Heart left ventricle (tissue), 16 donors: Measurements from ENCODE around the gene CCPG1. TPM values are rescaled to one million over a fixed set of nuclear protein-coding genes. Genes with fewer than 3 reads are reported as not detected.

Source experiments
- ATAC-seq, 4 donors: fragments of 200-7000 bp; cut with Tn5 transposase; one replicate each; pipeline ENCODE4 v1.9.1; 2020 to 2022; ENCODE audit warnings: moderate library complexity in 4 of 4, mild to moderate bottlenecking in 3 of 4, moderate number of reproducible peaks in 1 of 4
- DNase-seq, 5 donors: peaks; one replicate each; pipeline ENCODE4 v3.0.0-alpha.2; 2020
- H3K27ac ChIP-seq, 12 donors: fragments of 200-600 bp; sonication (generic) in 4 of 12; one replicate each; pipeline versions ENCODE4 v1.5.0 to v1.8.0; 2016 to 2022; ENCODE audit warnings: mild to moderate bottlenecking in 2 of 12
- H3K27me3 ChIP-seq, 9 donors: fragments of 200-600 bp; sonication (generic) in 2 of 9; one replicate each; pipeline versions ENCODE4 v1.5.1 to v1.8.0; 2016 to 2022; ENCODE audit warnings: mild to moderate bottlenecking in 3 of 9
- H3K36me3 ChIP-seq, 9 donors: fragments of 200-600 bp; sonication (generic) in 2 of 9; one replicate each; pipeline versions ENCODE4 v1.5.0 to v1.8.0; 2018 to 2022; ENCODE audit warnings: mild to moderate bottlenecking in 2 of 9
- H3K4me1 ChIP-seq, 12 donors: fragments of 200-600 bp; sonication (generic) in 4 of 12; one replicate each; pipeline versions ENCODE4 v1.5.0 to v1.8.0; 2016 to 2022; ENCODE audit warnings: mild to moderate bottlenecking in 3 of 12
- H3K4me3 ChIP-seq, 12 donors: fragments of 200-600 bp; sonication (generic) in 4 of 12; one replicate each; pipeline versions ENCODE4 v1.5.0 to v1.8.0; 2017 to 2022; ENCODE audit warnings: mild to moderate bottlenecking in 9 of 12, moderate library complexity in 4 of 12
- H3K9me3 ChIP-seq, 12 donors: fragments of 200-600 bp; sonication (generic) in 4 of 12; one replicate each; pipeline versions ENCODE4 v1.5.0 to v1.8.0; 2016 to 2022; ENCODE audit warnings: mild to moderate bottlenecking in 1 of 12
- POLR2A ChIP-seq, 2 donors: fragments of 450-650 bp; IDR thresholded peaks; one replicate each; pipeline ENCODE4 v1.6.1; 2017; ENCODE audit warnings: antibody characterized with exemption in 2 of 2, mild to moderate bottlenecking in 2 of 2, moderate library complexity in 2 of 2
- WGBS, 4 donors: extraction: QIAGEN DNeasy Blood & Tissue Kit in 2 of 4; methylation state at CpG; one replicate each; pipeline versions ENCODE4 v1.1.5 to v1.1.7; 2013 to 2018; 5-methylcytosine and 5-hydroxymethylcytosine counted together
- intact Hi-C, 10 donors: fragments of 100-400 bp; cut with DNase I; formaldehyde crosslinking; loops; one replicate each; pipeline versions ENCODE4 v1.11.1 to v1.14.2; 2022
- polyA plus RNA-seq, 2 donors: library from polyadenylated mRNA; stranded (reverse); fragments of 200-250 nt; gene quantifications; one replicate each; pipeline ENCODE4 v1.2.3, GENCODE V29; 2013
- total RNA-seq, 9 donors: library from RNA; depleted of rRNA in 2 of 9; stranded (reverse); fragments of >200 nt in 2 of 9; fragmentation: NEBNext Ultra II Directional in 3 of 9; extraction: Animal tissue kit (Norgen Biotek cat#: 25700) in 3 of 9; gene quantifications; one replicate each; pipeline versions ENCODE4 v1.1.0 to v1.2.4, GENCODE V29; 2016 to 2023
- TF ChIP-seq, protein P1 (sequence below), 12 donors: fragments of 200-600 bp; sonication (generic) in 4 of 12; IDR thresholded peaks; one replicate each; pipeline versions ENCODE4 v1.5.0 to v1.8.0; 2018 to 2022; ENCODE audit warnings: antibody characterized with exemption in 12 of 12, mild to moderate bottlenecking in 5 of 12
- donor health status: ischemic (EF 13 %, LVEDD 7.1; RV severe dilation, severe dysfunction).
- donor health status: healthy with polysubstance abuse.
- donor health status: DM: no; HTN: yes; CAD: no.
- donor health status: DM: no; HTN: no; CAD: no.
- donor health status: ischemic (EF 25% LVEDD 6.9; RV normal size, moderate dysfunction).
- donor health status: ischemic (EF 25% LVEDD 5.7; RV mildly dilated, moderate dysfunction).
- donor health status: healthy.
- donor health status: DM: yes; HTN: yes; CAD: no.
- donor health status: ischemic (EF 35%, LVEDD 5.7; RV mildly dilated, moderate dysfunction).
- donor health status: nonischemic (EF 11% LVEDD 7.7; RV severe dilation, severe dysfunction).
- donor health status: DM: yes; HTN: yes; CAD: no.
- donor health status: PGD.
- donor health status: ischemic (EF 29% LVEDD 5.4; RV normal size, mild dysfunction).
- donor health status: nonischemic (EF 23%, LVEDD 6.1; RV moderate dilation, normal function).

The CCPG1 gene
- total and polyA plus RNA-seq, 11 donors, result 21.3 to 105 (median 75.4) TPM

DNA sequence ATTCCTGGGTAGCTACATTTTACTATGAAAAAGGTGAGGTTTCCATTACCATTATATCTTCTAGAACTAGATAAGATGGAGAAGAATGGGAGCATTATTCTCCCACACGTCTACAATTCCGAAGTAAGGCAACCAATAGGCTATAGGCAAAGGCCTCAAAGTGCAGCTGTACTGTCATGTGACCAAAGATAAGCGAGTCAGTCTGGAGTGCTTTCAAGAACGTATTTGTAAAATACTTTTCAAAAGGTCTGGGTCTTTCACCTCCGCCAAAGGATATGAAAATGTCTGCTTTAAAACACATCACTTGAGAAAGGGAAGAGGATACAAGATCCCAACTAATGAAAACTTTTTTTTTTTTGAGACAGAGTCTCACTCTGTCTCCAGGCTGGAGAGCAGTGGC is 9.9 kb downstream of the CCPG1 start:
- ATAC-seq (no peak), DNase-seq (no peak)
- Histone ChIP-seq H3K36me3 (peaks cover 0 to 10% (median 0%) of the 10 kb centered on the region in 9 donors), H3K27ac (no peak overlapping the region), H3K9me3 (no peaks in the 10 kb centered on the region), H3K27me3 (no peaks in the 10 kb centered on the region), H3K4me1 (peaks cover 0 to 38% (median 7%) of the 10 kb centered on the region in 12 donors), H3K4me3 (no peak overlapping the region)
- TF ChIP-seq, protein P1, sequence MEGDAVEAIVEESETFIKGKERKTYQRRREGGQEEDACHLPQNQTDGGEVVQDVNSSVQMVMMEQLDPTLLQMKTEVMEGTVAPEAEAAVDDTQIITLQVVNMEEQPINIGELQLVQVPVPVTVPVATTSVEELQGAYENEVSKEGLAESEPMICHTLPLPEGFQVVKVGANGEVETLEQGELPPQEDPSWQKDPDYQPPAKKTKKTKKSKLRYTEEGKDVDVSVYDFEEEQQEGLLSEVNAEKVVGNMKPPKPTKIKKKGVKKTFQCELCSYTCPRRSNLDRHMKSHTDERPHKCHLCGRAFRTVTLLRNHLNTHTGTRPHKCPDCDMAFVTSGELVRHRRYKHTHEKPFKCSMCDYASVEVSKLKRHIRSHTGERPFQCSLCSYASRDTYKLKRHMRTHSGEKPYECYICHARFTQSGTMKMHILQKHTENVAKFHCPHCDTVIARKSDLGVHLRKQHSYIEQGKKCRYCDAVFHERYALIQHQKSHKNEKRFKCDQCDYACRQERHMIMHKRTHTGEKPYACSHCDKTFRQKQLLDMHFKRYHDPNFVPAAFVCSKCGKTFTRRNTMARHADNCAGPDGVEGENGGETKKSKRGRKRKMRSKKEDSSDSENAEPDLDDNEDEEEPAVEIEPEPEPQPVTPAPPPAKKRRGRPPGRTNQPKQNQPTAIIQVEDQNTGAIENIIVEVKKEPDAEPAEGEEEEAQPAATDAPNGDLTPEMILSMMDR (IDR thresholded peaks at IDR 0.05), result no peak
- no peak for TF ChIP-seq POLR2A (IDR thresholded peaks at IDR 0.05)
- intact Hi-C loops, result no loop called here
- WGBS, 4 donors, result 85 to 91% (median 87%) methylated on average over 5 of the region's 5 CpGs

GRCh38 chr15:55394694-55395093 is 13.5 kb downstream of the CCPG1 start:
- Histone ChIP-seq H3K4me3 (no peak overlapping the region), H3K27ac (peak overlapping the region in 1 of 12 donors; percentile 49), H3K36me3 (peaks cover 0 to 10% (median 0%) of the 10 kb centered on the region in 9 donors), H3K4me1 (peaks cover 0 to 14% (median 0%) of the 10 kb centered on the region in 12 donors), H3K9me3 (no peaks in the 10 kb centered on the region), H3K27me3 (no peaks in the 10 kb centered on the region)
- DNase-seq (no peak), ATAC-seq (peak in 1 of 4 donors; percentile 36)
- intact Hi-C loops, result no loop called here
- TF ChIP-seq, protein P1 (IDR thresholded peaks at IDR 0.05), result no peak
- TF ChIP-seq POLR2A (IDR thresholded peaks at IDR 0.05), result no peak
- 94 to 100% (median 98%) methylated on average over 1 of the region's 1 CpG for WGBS, 4 donors

DNA sequence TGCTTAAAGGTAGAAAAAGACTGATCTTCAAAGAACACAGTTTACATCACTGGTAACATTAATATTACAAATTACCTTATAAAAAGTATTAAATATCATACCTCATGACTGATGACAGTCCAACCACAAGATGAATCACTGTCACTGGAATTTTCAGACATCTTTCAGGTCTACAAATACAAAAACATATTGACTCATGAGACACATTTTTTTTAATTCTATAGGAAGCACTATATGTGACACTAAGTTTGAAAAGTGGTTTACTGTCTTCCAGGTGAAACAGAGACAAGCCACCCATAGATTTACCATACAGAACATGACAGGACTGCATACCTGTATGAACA is 18.9 kb downstream of the CCPG1 start:
- no peaks in the 10 kb centered on the region for H3K27me3 ChIP-seq
- H3K4me3 ChIP-seq, result no peak overlapping the region
- no peak overlapping the region for H3K27ac ChIP-seq
- no peak for DNase-seq
- peaks cover 0 to 7% (median 0%) of the 10 kb centered on the region in 12 donors for H3K4me1 ChIP-seq
- intact Hi-C loops, result no loop called here
- TF ChIP-seq POLR2A (IDR thresholded peaks at IDR 0.05), result no peak
- TF ChIP-seq, protein P1 (IDR thresholded peaks at IDR 0.05), result no peak
- no peak for ATAC-seq
- no peaks in the 10 kb centered on the region for H3K9me3 ChIP-seq
- H3K36me3 ChIP-seq, result peaks cover 0 to 49% (median 37%) of the 10 kb centered on the region in 9 donors

- intact Hi-C loops, result no loop called here
These were observed 21.1 kb downstream of the CCPG1 start for GRCh38 chr15:55387027-55387426.

More at GRCh38 chr15:55387027-55387426, 21.1 kb downstream of the CCPG1 start:
- Histone ChIP-seq H3K36me3 (peaks cover 0 to 69% (median 54%) of the 10 kb centered on the region in 9 donors), H3K27ac (no peak overlapping the region), H3K9me3 (no peaks in the 10 kb centered on the region), H3K27me3 (no peaks in the 10 kb centered on the region), H3K4me1 (peaks cover 0 to 5% (median 0%) of the 10 kb centered on the region in 12 donors), H3K4me3 (no peak overlapping the region)
- DNase-seq (no peak), ATAC-seq (no peak)
- TF ChIP-seq POLR2A (IDR thresholded peaks at IDR 0.05), result no peak
- TF ChIP-seq, protein P1 (IDR thresholded peaks at IDR 0.05), result no peak
